ENCODE measurements around the gene ABCB10.
"Not testable (repeated sequence)": the region's sequence is repeated elsewhere in the genome, so short reads cannot be mapped to it uniquely, and the experiment has no call there.

Gene ABCB10

DNA sequence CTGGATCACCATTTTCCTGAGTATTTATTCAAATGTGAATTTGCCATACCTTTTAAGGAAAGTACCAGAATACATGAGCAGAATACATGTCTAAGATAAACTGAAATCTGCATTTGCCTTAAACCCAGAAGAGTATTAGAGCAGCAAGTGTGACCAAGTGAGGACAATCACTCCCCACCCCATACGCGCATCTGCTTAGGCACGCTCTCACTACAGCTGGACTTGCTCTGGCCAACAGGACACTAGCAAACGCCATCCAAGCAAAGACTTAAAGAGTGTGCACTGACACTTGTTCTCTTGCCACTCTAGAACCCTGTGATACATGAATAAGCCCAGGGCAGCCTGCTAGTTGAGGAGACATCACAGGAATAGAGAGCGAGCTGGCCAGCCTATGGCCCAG is 76.0 kb downstream of the ABCB10 start:
- H3K36me3 Mint-ChIP-seq (ENCODE audit: low read depth): peaks cover 67% of the 10 kb centered on the region
- no peak overlapping the region for H3K27ac Mint-ChIP-seq
- H3K4me1 Mint-ChIP-seq (ENCODE audit: low read depth): peaks cover 20% of the 10 kb centered on the region
- H3K27me3 Mint-ChIP-seq: no peaks in the 10 kb centered on the region
- no peak overlapping the region for H3K4me3 Mint-ChIP-seq
- no peaks in the 10 kb centered on the region for H3K9me3 Mint-ChIP-seq

DNA sequence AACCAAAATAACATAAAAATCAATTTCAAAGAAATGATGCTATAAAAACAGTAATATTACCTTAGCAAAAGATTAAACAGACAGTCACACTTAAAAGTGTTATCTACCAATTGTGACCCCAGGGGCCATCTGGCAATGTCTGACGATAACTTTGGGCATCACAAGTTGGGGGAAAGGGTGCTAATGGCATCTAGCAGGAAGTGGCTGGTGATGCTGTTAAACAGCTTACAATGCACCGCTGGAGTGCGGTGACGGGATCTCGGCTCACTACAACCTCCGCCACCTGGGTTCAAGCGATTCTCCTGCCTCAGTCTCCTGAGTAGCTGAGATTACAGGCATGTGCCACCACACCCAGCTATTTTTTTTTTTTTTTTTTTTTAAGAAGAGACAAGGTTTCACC is 78.0 kb downstream of the ABCB10 start:
- Mint-ChIP-seq H3K9me3 (no peaks in the 10 kb centered on the region), H3K27ac (peak overlapping the region; percentile 1), H3K27me3 (no peaks in the 10 kb centered on the region), H3K4me1 (ENCODE audit: low read depth) (peaks cover 20% of the 10 kb centered on the region), H3K36me3 (ENCODE audit: low read depth) (peaks cover 57% of the 10 kb centered on the region), H3K4me3 (no peak overlapping the region)

DNA sequence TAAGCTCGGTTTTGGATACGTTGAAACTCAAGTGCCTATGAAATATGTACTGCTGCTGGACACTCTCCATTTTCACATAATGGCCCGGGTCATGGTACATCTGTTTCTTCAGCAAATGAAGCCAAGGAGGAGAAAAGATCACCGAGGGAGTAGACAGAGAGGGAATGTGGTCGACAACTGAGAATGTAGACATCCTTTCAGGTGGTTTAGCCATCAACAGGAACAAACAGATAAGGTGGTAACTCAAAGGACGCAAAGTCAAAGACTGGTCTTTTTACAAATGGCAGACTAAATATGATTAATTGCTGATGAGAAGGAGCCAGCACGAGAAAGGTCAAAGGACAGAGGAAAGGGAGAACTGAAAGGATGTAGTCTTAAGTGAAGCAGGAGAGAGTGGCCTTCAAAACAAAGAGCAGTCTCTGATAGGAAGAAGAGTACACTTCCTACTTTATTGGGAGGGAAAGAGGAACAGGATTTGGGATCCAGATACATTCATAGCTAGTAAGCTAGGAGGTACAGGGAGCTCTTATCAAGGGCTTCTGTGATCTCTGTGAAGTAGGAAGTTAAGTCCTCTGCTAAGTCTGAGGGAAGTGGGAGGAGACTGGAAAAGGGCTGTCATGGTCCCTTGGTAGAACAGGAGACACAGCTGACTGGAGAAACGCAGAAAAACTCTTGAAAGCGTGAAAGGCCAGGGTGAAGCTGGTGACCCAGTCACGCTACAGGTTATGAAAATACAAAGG is 78.7 kb downstream of the ABCB10 start:
- peak overlapping the region; percentile 17 for H3K27ac Mint-ChIP-seq
- peaks cover 20% of the 10 kb centered on the region for H3K4me1 Mint-ChIP-seq (ENCODE audit: low read depth)
- H3K9me3 Mint-ChIP-seq: no peaks in the 10 kb centered on the region
- H3K27me3 Mint-ChIP-seq: no peaks in the 10 kb centered on the region
- no peak overlapping the region for H3K4me3 Mint-ChIP-seq
- H3K36me3 Mint-ChIP-seq (ENCODE audit: low read depth): peaks cover 56% of the 10 kb centered on the region

DNA sequence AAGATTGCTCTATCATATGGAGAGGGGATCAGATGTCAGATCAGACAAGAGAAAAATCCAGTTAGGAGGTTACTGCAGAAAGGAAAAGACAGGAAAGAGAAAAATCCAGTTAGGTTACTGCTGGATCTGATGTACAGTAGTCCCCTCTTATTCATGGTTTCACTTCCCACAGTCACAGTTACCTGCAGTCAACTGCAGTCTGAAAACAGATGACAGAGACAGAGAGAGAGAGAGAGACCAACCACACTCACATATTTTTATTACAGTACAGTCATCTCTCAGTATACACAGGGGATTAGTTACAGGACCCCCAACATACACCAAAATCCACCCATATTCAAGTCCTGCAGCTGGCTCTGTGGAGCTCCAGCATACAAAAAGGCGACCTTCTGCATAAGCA is 79.7 kb downstream of the ABCB10 start:
- Mint-ChIP-seq H3K9me3 (no peaks in the 10 kb centered on the region), H3K4me1 (ENCODE audit: low read depth) (peaks cover 20% of the 10 kb centered on the region), H3K27me3 (no peaks in the 10 kb centered on the region), H3K4me3 (no peak overlapping the region), H3K36me3 (ENCODE audit: low read depth) (peaks cover 61% of the 10 kb centered on the region), H3K27ac (no peak overlapping the region)

DNA sequence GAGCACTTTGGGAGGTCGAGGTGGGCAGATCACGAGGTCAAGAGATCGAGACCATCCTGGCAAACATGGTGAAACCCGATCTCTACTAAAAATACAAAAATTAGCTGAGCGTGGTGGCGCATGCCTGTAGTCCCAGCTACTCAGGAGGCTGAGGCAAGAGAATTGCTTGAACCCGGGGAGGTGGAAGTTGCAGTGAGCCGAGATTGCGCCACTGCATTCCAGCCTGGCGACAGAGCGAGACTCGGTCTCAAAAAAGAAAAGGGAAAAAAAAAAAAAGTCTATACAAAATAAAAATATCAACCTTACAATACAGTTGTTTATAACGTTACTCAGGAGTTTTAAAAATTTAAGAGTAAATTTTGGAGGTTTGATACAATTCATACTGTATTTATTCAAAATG is 82.6 kb downstream of the ABCB10 start:
- peaks cover 59% of the 10 kb centered on the region for H3K36me3 Mint-ChIP-seq (ENCODE audit: low read depth)
- not testable (repeated sequence) for H3K9me3 Mint-ChIP-seq

DNA sequence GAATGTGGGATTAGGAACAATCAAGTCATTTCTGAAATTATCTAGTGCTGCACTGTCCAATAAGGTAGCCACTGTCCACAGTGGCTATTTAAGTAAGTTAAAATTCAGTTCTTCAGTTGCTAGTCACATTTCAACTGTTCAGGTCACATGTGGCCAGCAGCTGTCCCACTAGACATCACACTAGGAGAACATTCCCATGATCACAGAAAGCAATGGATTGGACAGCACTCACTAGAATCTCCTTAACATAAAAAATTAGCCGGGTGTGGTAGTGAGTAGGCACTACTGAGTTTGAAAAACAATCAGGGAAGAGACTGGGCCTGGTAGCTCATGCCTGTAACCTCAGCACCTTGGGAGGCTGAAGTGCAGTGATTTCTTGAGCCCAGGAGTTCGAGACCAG is 84.0 kb downstream of the ABCB10 start:
- peaks cover 12% of the 10 kb centered on the region for H3K4me1 Mint-ChIP-seq (ENCODE audit: low read depth)
- no peaks in the 10 kb centered on the region for H3K9me3 Mint-ChIP-seq
- H3K27me3 Mint-ChIP-seq: no peaks in the 10 kb centered on the region
- H3K36me3 Mint-ChIP-seq (ENCODE audit: low read depth): peaks cover 66% of the 10 kb centered on the region
- no peak overlapping the region for H3K4me3 Mint-ChIP-seq
- no peak overlapping the region for H3K27ac Mint-ChIP-seq

More for the DNA sequence above, 82.6 kb downstream of the ABCB10 start:
- H3K4me3 Mint-ChIP-seq, H3K27ac Mint-ChIP-seq, H3K27me3 Mint-ChIP-seq: not testable (repeated sequence)
- peaks cover 20% of the 10 kb centered on the region for H3K4me1 Mint-ChIP-seq (ENCODE audit: low read depth)

DNA sequence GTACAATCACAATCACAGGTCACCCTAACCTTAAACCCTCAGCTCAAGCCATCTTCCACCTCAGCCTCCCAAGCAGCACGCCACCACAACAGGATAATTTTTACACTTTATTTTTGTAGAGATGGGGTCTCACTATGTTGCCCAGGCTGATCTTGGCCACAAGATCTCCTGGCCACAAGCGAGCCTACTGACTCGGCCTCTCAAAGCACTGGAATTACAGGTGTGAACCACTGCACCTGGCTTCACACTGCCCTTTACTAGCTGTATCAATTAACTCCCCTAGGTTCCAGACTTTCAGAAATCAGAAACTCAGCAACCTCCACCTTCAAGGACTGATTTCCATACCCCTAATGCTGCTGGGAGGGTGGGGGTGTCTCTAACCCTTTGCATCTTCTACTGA is 87.3 kb downstream of the ABCB10 start:
- Mint-ChIP-seq H3K27ac (no peak overlapping the region), H3K27me3 (no peaks in the 10 kb centered on the region), H3K4me3 (no peak overlapping the region), H3K4me1 (ENCODE audit: low read depth) (no peaks in the 10 kb centered on the region), H3K36me3 (ENCODE audit: low read depth) (peaks cover 67% of the 10 kb centered on the region), H3K9me3 (no peaks in the 10 kb centered on the region)

DNA sequence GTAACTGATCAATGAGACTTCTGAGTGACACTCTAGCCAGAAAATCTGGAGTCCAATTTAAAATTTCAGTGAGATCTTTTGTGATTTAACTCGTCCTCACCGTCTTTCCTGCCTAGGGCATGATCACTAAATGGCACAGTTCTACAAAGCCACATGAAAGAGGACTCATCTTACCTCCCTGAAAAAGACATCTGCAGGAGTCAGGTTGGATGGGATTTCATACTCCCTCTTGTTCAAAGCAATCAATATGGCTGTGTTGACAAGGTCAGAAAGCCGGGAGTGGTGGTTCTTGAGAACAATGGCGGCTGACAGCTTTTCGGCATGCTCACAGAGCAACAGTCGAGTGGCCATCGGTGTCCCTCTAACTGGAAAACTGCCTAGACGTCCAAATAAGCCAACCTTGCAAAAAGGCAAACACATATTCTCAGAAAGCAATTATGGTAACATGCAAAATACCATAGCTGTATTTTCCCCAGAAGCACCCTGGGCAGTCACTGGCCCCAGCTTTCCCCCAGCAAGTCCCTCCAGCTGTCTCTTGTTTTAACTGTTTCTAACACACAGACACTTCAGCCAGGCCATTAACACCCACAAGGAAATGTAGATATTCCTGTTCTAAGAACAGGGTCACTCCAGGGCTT is 88.0 kb downstream of the ABCB10 start:
- H3K36me3 Mint-ChIP-seq (ENCODE audit: low read depth): peaks cover 68% of the 10 kb centered on the region
- H3K27me3 Mint-ChIP-seq: no peaks in the 10 kb centered on the region
- no peak overlapping the region for H3K4me3 Mint-ChIP-seq
- no peaks in the 10 kb centered on the region for H3K4me1 Mint-ChIP-seq (ENCODE audit: low read depth)
- no peaks in the 10 kb centered on the region for H3K9me3 Mint-ChIP-seq
- H3K27ac Mint-ChIP-seq: no peak overlapping the region

DNA sequence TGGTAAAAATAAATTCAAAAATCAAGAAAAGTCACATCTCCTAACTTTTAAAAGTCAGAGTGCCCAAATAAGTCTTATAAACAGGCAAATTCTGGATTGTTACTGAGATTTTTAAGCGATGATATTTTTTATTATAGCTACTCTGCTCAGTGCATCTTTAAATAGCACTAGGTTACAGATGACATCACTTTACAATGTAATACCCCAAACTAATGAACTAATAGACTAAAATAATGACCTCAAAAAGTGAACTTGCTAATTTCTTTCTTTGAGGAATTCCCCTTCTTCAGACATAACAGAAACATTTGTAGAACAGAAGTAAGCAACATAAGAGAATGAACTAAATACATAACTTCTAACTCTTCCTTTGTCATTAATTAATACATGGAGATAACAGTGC is 91.6 kb downstream of the ABCB10 start:
- Mint-ChIP-seq H3K9me3 (no peaks in the 10 kb centered on the region), H3K4me1 (ENCODE audit: low read depth) (no peaks in the 10 kb centered on the region), H3K4me3 (no peak overlapping the region), H3K27ac (no peak overlapping the region), H3K36me3 (ENCODE audit: low read depth) (peaks cover 78% of the 10 kb centered on the region), H3K27me3 (no peaks in the 10 kb centered on the region)

Data from stimulated activated naive CD8-positive, alpha-beta T cell treated with anti-CD3 and anti-CD28 coated beads, Interleukin-15, Interleukin-2, amounts not matched to agents 100 ng/mL and 50 ng/mL, for 24 hours (primary cell).